Mucosa of rectum (tissue), 2 donors: ENCODE measurements around the gene RAVER1.
"Not testable (repeated sequence)": the region's sequence is repeated elsewhere in the genome, so short reads cannot be mapped to it uniquely, and the experiment has no call there.

Experiments
- H3K27ac ChIP-seq, 2 donors: one replicate each; pipeline ENCODE4 v1.7.0; 2013; ENCODE audit warnings: inconsistent platforms in 2 of 2, low read depth in 2 of 2, low read length in 2 of 2
- H3K27me3 ChIP-seq, 2 donors: one replicate each; pipeline ENCODE4 v1.7.0; 2013; ENCODE audit warnings: low read length in 2 of 2; ENCODE audit not compliant: control insufficient read depth in 2 of 2, insufficient read depth in 2 of 2
- H3K36me3 ChIP-seq, 2 donors: one replicate each; pipeline ENCODE4 v1.7.0; 2013; ENCODE audit warnings: low read length in 2 of 2; ENCODE audit not compliant: control insufficient read depth in 2 of 2, insufficient read depth in 2 of 2
- H3K4me1 ChIP-seq, 2 donors: one replicate each; pipeline ENCODE4 v1.7.0; 2013; ENCODE audit warnings: low read length in 2 of 2, mild to moderate bottlenecking in 1 of 2; ENCODE audit not compliant: control insufficient read depth in 2 of 2, insufficient read depth in 2 of 2
- H3K4me3 ChIP-seq, 2 donors: one replicate each; pipeline ENCODE4 v1.7.0; 2013; ENCODE audit warnings: low read length in 2 of 2
- H3K9ac ChIP-seq, 2 donors: one replicate each; pipeline ENCODE4 v1.7.0; 2013; ENCODE audit warnings: low read length in 2 of 2, low read depth in 1 of 2, mild to moderate bottlenecking in 1 of 2
- H3K9me3 ChIP-seq, 2 donors: one replicate each; pipeline ENCODE4 v1.7.0; 2013; ENCODE audit warnings: low read length in 2 of 2; ENCODE audit not compliant: control insufficient read depth in 2 of 2
- donor health status: healthy.
- donor health status: Normal muscosa, but diverticular disease.

Gene RAVER1

GRCh38 chr19:10366950-10367512 lies 33.7 kb upstream of the RAVER1 start:
- H3K4me3 ChIP-seq, H3K27ac ChIP-seq: not testable (repeated sequence)
- peaks cover 47 to 59% of the 10 kb centered on the region in 2 donors for H3K36me3 ChIP-seq

GRCh38 chr19:10365518-10365917 lies 32.2 kb upstream of the RAVER1 start:
- Histone ChIP-seq H3K27me3 (no peaks in the 10 kb centered on the region), H3K9ac (no peak overlapping the region), H3K27ac (no peak overlapping the region), H3K4me1 (no peaks in the 10 kb centered on the region), H3K4me3 (no peak overlapping the region), H3K9me3 (no peaks in the 10 kb centered on the region), H3K36me3 (peaks cover 49 to 66% of the 10 kb centered on the region in 2 donors)

More at GRCh38 chr19:10366950-10367512, 33.7 kb upstream of the RAVER1 start:
- not testable (repeated sequence) for H3K27me3 ChIP-seq, H3K4me1 ChIP-seq, H3K9ac ChIP-seq, H3K9me3 ChIP-seq

GRCh38 chr19:10364644-10365043 lies 31.3 kb upstream of the RAVER1 start:
- no peak overlapping the region for H3K4me3 ChIP-seq
- no peak overlapping the region for H3K9ac ChIP-seq
- H3K9me3 ChIP-seq: no peaks in the 10 kb centered on the region
- no peaks in the 10 kb centered on the region for H3K4me1 ChIP-seq
- no peak overlapping the region for H3K27ac ChIP-seq
- H3K36me3 ChIP-seq: peaks cover 48 to 66% of the 10 kb centered on the region in 2 donors
- no peaks in the 10 kb centered on the region for H3K27me3 ChIP-seq

GRCh38 chr19:10363789-10364281 lies 30.5 kb upstream of the RAVER1 start:
- peaks cover 44 to 67% of the 10 kb centered on the region in 2 donors for H3K36me3 ChIP-seq
- no peaks in the 10 kb centered on the region for H3K27me3 ChIP-seq
- no peak overlapping the region for H3K27ac ChIP-seq
- no peaks in the 10 kb centered on the region for H3K9me3 ChIP-seq
- no peaks in the 10 kb centered on the region for H3K4me1 ChIP-seq
- no peak overlapping the region for H3K4me3 ChIP-seq
- H3K9ac ChIP-seq: no peak overlapping the region

GRCh38 chr19:10362259-10362658 lies 28.9 kb upstream of the RAVER1 start:
- Histone ChIP-seq H3K4me1 (no peaks in the 10 kb centered on the region), H3K4me3 (no peak overlapping the region), H3K9ac (no peak overlapping the region), H3K27ac (no peak overlapping the region), H3K36me3 (peaks cover 41 to 66% of the 10 kb centered on the region in 2 donors), H3K27me3 (no peaks in the 10 kb centered on the region), H3K9me3 (no peaks in the 10 kb centered on the region)

- Histone ChIP-seq H3K36me3 (peaks cover 44 to 65% of the 10 kb centered on the region in 2 donors), H3K4me3 (no peak overlapping the region), H3K27ac (no peak overlapping the region), H3K27me3 (no peaks in the 10 kb centered on the region), H3K9me3 (no peaks in the 10 kb centered on the region), H3K4me1 (no peaks in the 10 kb centered on the region), H3K9ac (no peak overlapping the region)
These were observed 28.3 kb upstream of the RAVER1 start for GRCh38 chr19:10361569-10362011.

- Histone ChIP-seq H3K36me3 (peaks cover 31 to 51% of the 10 kb centered on the region in 2 donors), H3K9me3 (no peaks in the 10 kb centered on the region), H3K9ac (no peak overlapping the region), H3K4me1 (no peaks in the 10 kb centered on the region), H3K27me3 (no peaks in the 10 kb centered on the region), H3K27ac (no peak overlapping the region), H3K4me3 (no peak overlapping the region)
These were observed 23.1 kb upstream of the RAVER1 start for GRCh38 chr19:10356431-10356830.

GRCh38 chr19:10353793-10354391 lies 20.6 kb upstream of the RAVER1 start:
- no peak overlapping the region for H3K9ac ChIP-seq

GRCh38 chr19:10352764-10353671 lies 19.7 kb upstream of the RAVER1 start:
- Histone ChIP-seq H3K27me3 (no peaks in the 10 kb centered on the region), H3K4me1 (no peaks in the 10 kb centered on the region), H3K36me3 (peaks cover 29 to 41% of the 10 kb centered on the region in 2 donors), H3K4me3 (no peak overlapping the region), H3K9ac (no peak overlapping the region), H3K27ac (peak overlapping the region in 1 of 2 donors; percentile 32), H3K9me3 (no peaks in the 10 kb centered on the region)

More at GRCh38 chr19:10353793-10354391, 20.6 kb upstream of the RAVER1 start:
- H3K4me1 ChIP-seq: no peaks in the 10 kb centered on the region
- H3K36me3 ChIP-seq: peaks cover 32 to 45% of the 10 kb centered on the region in 2 donors
- H3K27ac ChIP-seq: no peak overlapping the region
- no peaks in the 10 kb centered on the region for H3K9me3 ChIP-seq
- no peaks in the 10 kb centered on the region for H3K27me3 ChIP-seq
- no peak overlapping the region for H3K4me3 ChIP-seq

GRCh38 chr19:10346509-10346908 lies 13.2 kb upstream of the RAVER1 start:
- no peaks in the 10 kb centered on the region for H3K9me3 ChIP-seq
- H3K27ac ChIP-seq: no peak overlapping the region
- no peak overlapping the region for H3K9ac ChIP-seq
- no peaks in the 10 kb centered on the region for H3K27me3 ChIP-seq
- peaks cover 6% of the 10 kb centered on the region in 2 donors for H3K36me3 ChIP-seq
- H3K4me3 ChIP-seq: no peak overlapping the region
- no peaks in the 10 kb centered on the region for H3K4me1 ChIP-seq
